HL-60 (cell line): ENCODE measurements around the gene AOC1.

ENCODE experiments used
- GABPA ChIP-seq: IDR thresholded peaks from 2 replicates; pipeline ENCODE4 v1.6.1; 2012; ENCODE audit warnings: low read depth
- TF ChIP-seq, protein P1 (sequence below): IDR thresholded peaks from one replicate; pipeline ENCODE4 v1.5.1; 2011; ENCODE audit warnings: low read length, control low read depth, inconsistent platforms; ENCODE audit not compliant: insufficient read depth
- TF ChIP-seq, protein P2 (sequence below): IDR thresholded peaks from 2 replicates; pipeline ENCODE4 v1.6.1; 2012; ENCODE audit warnings: low read depth; ENCODE audit not compliant: insufficient replicate concordance

DNA sequence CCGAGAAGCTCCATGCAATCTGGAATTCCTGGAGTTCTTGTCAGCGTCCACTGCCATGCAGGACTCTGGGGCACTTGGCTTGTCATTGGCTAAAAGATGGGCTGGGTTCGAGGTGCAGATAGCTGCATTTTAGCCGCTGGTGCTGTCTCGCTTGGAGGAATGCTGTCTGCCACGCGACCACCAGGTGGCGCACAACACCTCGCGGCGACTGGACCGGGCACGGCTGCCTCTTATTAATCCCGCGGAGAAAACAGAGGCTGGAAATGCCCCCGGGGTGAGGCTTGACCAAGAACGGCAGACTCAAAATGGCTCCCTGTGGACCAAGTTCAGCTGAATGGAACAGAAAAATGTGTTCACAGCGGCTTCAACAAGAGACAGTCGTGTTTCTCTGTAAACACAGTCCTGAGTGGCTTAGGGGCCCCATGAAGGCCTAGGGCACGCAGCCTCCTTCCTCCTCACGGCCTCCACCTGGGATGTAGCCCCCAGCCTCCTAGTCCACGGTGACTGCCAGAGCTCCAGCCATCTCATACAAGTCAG, 46.2 kb downstream of the AOC1 start:
- TF ChIP-seq, protein P1, sequence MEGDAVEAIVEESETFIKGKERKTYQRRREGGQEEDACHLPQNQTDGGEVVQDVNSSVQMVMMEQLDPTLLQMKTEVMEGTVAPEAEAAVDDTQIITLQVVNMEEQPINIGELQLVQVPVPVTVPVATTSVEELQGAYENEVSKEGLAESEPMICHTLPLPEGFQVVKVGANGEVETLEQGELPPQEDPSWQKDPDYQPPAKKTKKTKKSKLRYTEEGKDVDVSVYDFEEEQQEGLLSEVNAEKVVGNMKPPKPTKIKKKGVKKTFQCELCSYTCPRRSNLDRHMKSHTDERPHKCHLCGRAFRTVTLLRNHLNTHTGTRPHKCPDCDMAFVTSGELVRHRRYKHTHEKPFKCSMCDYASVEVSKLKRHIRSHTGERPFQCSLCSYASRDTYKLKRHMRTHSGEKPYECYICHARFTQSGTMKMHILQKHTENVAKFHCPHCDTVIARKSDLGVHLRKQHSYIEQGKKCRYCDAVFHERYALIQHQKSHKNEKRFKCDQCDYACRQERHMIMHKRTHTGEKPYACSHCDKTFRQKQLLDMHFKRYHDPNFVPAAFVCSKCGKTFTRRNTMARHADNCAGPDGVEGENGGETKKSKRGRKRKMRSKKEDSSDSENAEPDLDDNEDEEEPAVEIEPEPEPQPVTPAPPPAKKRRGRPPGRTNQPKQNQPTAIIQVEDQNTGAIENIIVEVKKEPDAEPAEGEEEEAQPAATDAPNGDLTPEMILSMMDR = peak; percentile 82
- no peak for TF ChIP-seq GABPA
- TF ChIP-seq, protein P2, sequence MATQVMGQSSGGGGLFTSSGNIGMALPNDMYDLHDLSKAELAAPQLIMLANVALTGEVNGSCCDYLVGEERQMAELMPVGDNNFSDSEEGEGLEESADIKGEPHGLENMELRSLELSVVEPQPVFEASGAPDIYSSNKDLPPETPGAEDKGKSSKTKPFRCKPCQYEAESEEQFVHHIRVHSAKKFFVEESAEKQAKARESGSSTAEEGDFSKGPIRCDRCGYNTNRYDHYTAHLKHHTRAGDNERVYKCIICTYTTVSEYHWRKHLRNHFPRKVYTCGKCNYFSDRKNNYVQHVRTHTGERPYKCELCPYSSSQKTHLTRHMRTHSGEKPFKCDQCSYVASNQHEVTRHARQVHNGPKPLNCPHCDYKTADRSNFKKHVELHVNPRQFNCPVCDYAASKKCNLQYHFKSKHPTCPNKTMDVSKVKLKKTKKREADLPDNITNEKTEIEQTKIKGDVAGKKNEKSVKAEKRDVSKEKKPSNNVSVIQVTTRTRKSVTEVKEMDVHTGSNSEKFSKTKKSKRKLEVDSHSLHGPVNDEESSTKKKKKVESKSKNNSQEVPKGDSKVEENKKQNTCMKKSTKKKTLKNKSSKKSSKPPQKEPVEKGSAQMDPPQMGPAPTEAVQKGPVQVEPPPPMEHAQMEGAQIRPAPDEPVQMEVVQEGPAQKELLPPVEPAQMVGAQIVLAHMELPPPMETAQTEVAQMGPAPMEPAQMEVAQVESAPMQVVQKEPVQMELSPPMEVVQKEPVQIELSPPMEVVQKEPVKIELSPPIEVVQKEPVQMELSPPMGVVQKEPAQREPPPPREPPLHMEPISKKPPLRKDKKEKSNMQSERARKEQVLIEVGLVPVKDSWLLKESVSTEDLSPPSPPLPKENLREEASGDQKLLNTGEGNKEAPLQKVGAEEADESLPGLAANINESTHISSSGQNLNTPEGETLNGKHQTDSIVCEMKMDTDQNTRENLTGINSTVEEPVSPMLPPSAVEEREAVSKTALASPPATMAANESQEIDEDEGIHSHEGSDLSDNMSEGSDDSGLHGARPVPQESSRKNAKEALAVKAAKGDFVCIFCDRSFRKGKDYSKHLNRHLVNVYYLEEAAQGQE = no peak
